ENCODE results near the gene PRTFDC1.

GRCh38 chr10:24958091-24958720 lies 5.8 kb upstream of the PRTFDC1 start:
- TF ChIP-seq POLR2A (IDR thresholded peaks at IDR 0.05; ENCODE audit: low read depth, low read length) (no peak), POLR2AphosphoS5 (IDR thresholded peaks at IDR 0.05; ENCODE audit: low read depth, low read length) (no peak)
